GM23338 (cell line): ENCODE data around the gene PFKFB2. TPM values are rescaled to one million over a fixed set of nuclear protein-coding genes. Genes with fewer than 3 reads are reported as not detected.
A peak's percentile ranks its signal among the peaks of the same experiment; 100 is the strongest.

Source experiments
- ATAC-seq: fragments of 200-7000 bp; cut with Tn5 transposase; 3 replicates; pipeline ENCODE4 v1.9.1; 2020
- DNase-seq: peaks from one replicate; pipeline ENCODE4 v3.0.0-alpha.2; 2015; ENCODE audit warnings: low spot score
- H2AFZ ChIP-seq: fragments of 200-600 bp; sonication (generic); 2 replicates; pipeline ENCODE4 v1.8.0; 2016; ENCODE audit warnings: antibody characterized with exemption, mild to moderate bottlenecking, moderate library complexity
- H3F3A ChIP-seq: fragments of 200-600 bp; sonication (generic); replicated peaks from 2 replicates; pipeline ENCODE4 v1.8.0; 2017; ENCODE audit warnings: antibody characterized with exemption, mixed run types, low read depth
- H3K27ac ChIP-seq: fragments of 200-600 bp; sonication (generic); 2 replicates; pipeline ENCODE4 v1.6.1; 2016; ENCODE audit warnings: low read depth
- H3K27me3 ChIP-seq: fragments of 200-600 bp; sonication (generic); 2 replicates; pipeline ENCODE4 v1.8.0; 2016; ENCODE audit warnings: mild to moderate bottlenecking, mixed run types, moderate library complexity; ENCODE audit not compliant: insufficient read depth
- H3K36me3 ChIP-seq: fragments of 200-600 bp; sonication (generic); 2 replicates; pipeline ENCODE4 v1.8.0; 2016; ENCODE audit warnings: mild to moderate bottlenecking; ENCODE audit not compliant: insufficient read depth
- H3K4me1 ChIP-seq: fragments of 200-600 bp; sonication (generic); 2 replicates; pipeline ENCODE4 v1.8.0; 2016; ENCODE audit warnings: mild to moderate bottlenecking, moderate library complexity; ENCODE audit not compliant: insufficient read depth
- H3K4me2 ChIP-seq: fragments of 200-600 bp; sonication (generic); 2 replicates; pipeline ENCODE4 v1.7.1; 2017; ENCODE audit warnings: mixed run types
- H3K4me3 ChIP-seq: fragments of 200-600 bp; sonication (generic); 2 replicates; pipeline ENCODE4 v1.6.1; 2016; ENCODE audit warnings: mixed run types
- H3K79me2 ChIP-seq: fragments of 200-600 bp; sonication (generic); replicated peaks from 2 replicates; pipeline ENCODE4 v1.8.0; 2017; ENCODE audit warnings: mild to moderate bottlenecking; ENCODE audit not compliant: insufficient read depth
- H3K9me2 ChIP-seq: fragments of 200-600 bp; sonication (generic); 2 replicates; pipeline ENCODE4 v1.8.0; 2017; ENCODE audit not compliant: insufficient read depth
- H4K20me1 ChIP-seq: fragments of 200-600 bp; sonication (generic); replicated peaks from 2 replicates; pipeline ENCODE4 v1.8.0; 2017; ENCODE audit warnings: mild to moderate bottlenecking; ENCODE audit not compliant: insufficient read depth
- H3K27ac Mint-ChIP-seq: 2 replicates; pipeline ENCODE4 v1.8.0; 2020; ENCODE audit warnings: inconsistent platforms, mild to moderate bottlenecking, moderate library complexity, mixed read lengths
- H3K27me3 Mint-ChIP-seq: 3 replicates; pipeline ENCODE4 v1.8.0; 2022; ENCODE audit warnings: low read depth, mild to moderate bottlenecking, moderate library complexity, mixed read lengths, inconsistent platforms; ENCODE audit not compliant: insufficient read depth, poor library complexity
- H3K36me3 Mint-ChIP-seq: 3 replicates; pipeline ENCODE4 v1.8.0; 2021; ENCODE audit warnings: low read depth, mild to moderate bottlenecking, inconsistent platforms, moderate library complexity, mixed read lengths
- H3K4me1 Mint-ChIP-seq: 3 replicates; pipeline ENCODE4 v1.8.0; 2020; ENCODE audit warnings: mild to moderate bottlenecking, inconsistent platforms, mixed read lengths
- H3K4me3 Mint-ChIP-seq: 3 replicates; pipeline ENCODE4 v1.8.0; 2021; ENCODE audit warnings: moderate library complexity, mild to moderate bottlenecking, inconsistent platforms, mixed read lengths
- H3K9me3 Mint-ChIP-seq: 3 replicates; pipeline ENCODE4 v1.8.0; 2020; ENCODE audit warnings: moderate library complexity, mild to moderate bottlenecking, inconsistent platforms, mixed read lengths
- CREB1 ChIP-seq: fragments of 250-450 bp; sonication (Bioruptor Pico); IDR thresholded peaks from 2 replicates; pipeline ENCODE4 v1.5.0; 2020; ENCODE audit warnings: low read depth, mild to moderate bottlenecking, moderate library complexity
- EZH2 ChIP-seq: fragments of 200-600 bp; sonication (generic); IDR thresholded peaks from one replicate; pipeline ENCODE4 v1.8.0; 2017; ENCODE audit warnings: antibody characterized with exemption, mild to moderate bottlenecking, low read depth; ENCODE audit not compliant: unreplicated experiment
- EZH2phosphoT487 ChIP-seq: fragments of 200-600 bp; sonication (generic); IDR thresholded peaks from one replicate; pipeline ENCODE4 v1.8.1; 2018; ENCODE audit warnings: antibody characterized with exemption; ENCODE audit not compliant: unreplicated experiment
- JUNB ChIP-seq: IDR thresholded peaks from one replicate; pipeline ENCODE4 v1.6.1; 2016; ENCODE audit warnings: antibody characterized with exemption; ENCODE audit not compliant: unreplicated experiment
- NANOG ChIP-seq: IDR thresholded peaks from 2 replicates; pipeline ENCODE4 v1.6.1; 2016; ENCODE audit warnings: antibody characterized with exemption, borderline replicate concordance
- POLR2AphosphoS5 ChIP-seq: IDR thresholded peaks from 2 replicates; pipeline ENCODE4 v1.6.1; 2016; ENCODE audit warnings: antibody characterized with exemption, low read depth
- STAT1 ChIP-seq: IDR thresholded peaks from one replicate; pipeline ENCODE4 v1.6.1; 2016; ENCODE audit warnings: antibody characterized with exemption; ENCODE audit not compliant: unreplicated experiment
- ZNF114 ChIP-seq: fragments of 250-450 bp; sonication (Bioruptor Pico); IDR thresholded peaks from 2 replicates; pipeline ENCODE4 v1.5.0; 2020; ENCODE audit warnings: mild to moderate bottlenecking, moderate library complexity
- ZNF331 ChIP-seq: fragments of 250-450 bp; sonication (Bioruptor Pico); IDR thresholded peaks from 2 replicates; pipeline ENCODE4 v1.5.0; 2020; ENCODE audit warnings: low read depth, mild to moderate bottlenecking, moderate library complexity
- ZNF462 ChIP-seq: fragments of 250-450 bp; sonication (Bioruptor Pico); IDR thresholded peaks from 2 replicates; pipeline ENCODE4 v1.5.0; 2020; ENCODE audit warnings: mild to moderate bottlenecking, moderate library complexity
- polyA plus RNA-seq: library from polyadenylated mRNA; unstranded; fragments of >200 nt; fragmentation: Nextera tagmentation; extraction: Ambion mirVana; gene quantifications from 2 replicates; pipeline ENCODE4 v1.2.1, GENCODE V29; 2016
- total RNA-seq: library from RNA; depleted of rRNA; stranded (reverse); fragments of >200 nt; shearing (Covaris generic); gene quantifications from 2 replicates; pipeline ENCODE4 v1.2.3, GENCODE V29; 2014
- TF ChIP-seq, protein P1 (sequence below): IDR thresholded peaks from 2 replicates; pipeline ENCODE4 v1.6.1; 2016; ENCODE audit warnings: antibody characterized with exemption
- TF ChIP-seq, protein P2 (sequence below): IDR thresholded peaks from one replicate; pipeline ENCODE4 v1.6.1; 2018; ENCODE audit warnings: antibody characterized with exemption; ENCODE audit not compliant: unreplicated experiment
- TF ChIP-seq, protein P3 (sequence below), 2 experiments: fragments of 200-600 bp in 1 of 2; sonication (generic) in 1 of 2; conservative IDR thresholded peaks; 2 replicates each; pipeline versions ENCODE4 v1.5.1 to v1.6.1; 2016 to 2017; ENCODE audit warnings: antibody characterized with exemption in 2 of 2, low read depth in 2 of 2, mild to moderate bottlenecking in 2 of 2, moderate library complexity in 1 of 2

The PFKFB2 gene
- total and polyA plus RNA-seq, 2 experiments from 2014 or later: 4.9 to 14.8 TPM

DNA sequence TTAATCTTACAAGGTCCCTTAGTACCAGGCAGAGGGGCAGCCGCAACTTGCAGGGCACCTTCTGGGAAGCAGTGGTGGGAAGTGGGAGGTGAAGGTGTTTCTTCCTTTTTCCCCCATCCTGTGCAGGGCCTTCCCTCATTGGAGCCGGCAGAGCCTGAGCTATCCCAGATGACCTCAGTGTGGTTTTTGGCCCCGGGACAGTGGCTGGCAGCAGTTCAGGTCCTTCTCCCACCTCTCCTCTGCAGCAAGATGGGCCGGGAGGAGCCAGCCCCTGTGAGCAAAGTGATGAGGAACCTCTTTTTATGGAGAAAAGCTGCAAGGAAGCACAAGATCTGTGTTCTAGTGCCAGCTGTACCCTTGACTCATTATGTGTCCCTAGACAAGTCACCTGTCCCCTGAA, 6.8 kb downstream of the PFKFB2 start:
- Histone ChIP-seq H3K27me3 (no peaks in the 10 kb centered on the region), H3K4me1 (no peaks in the 10 kb centered on the region), H3K9me2 (no peaks in the 10 kb centered on the region), H3K4me2 (no peak overlapping the region), H3K79me2 (no peaks in the 10 kb centered on the region), H3K36me3 (peaks cover 10% of the 10 kb centered on the region; the same call in 1 of the 2 replicates), H3F3A (no peaks in the 10 kb centered on the region), H3K4me3 (no peak overlapping the region), H2AFZ (no peak overlapping the region), H4K20me1 (no peaks in the 10 kb centered on the region; the same call in 1 of the 2 replicates), H3K27ac (no peak overlapping the region)
- Mint-ChIP-seq H3K27ac (no peak overlapping the region), H3K36me3 (peaks cover 31% of the 10 kb centered on the region), H3K27me3 (peaks cover 2% of the 10 kb centered on the region), H3K4me1 (peaks cover 13% of the 10 kb centered on the region), H3K9me3 (no peaks in the 10 kb centered on the region), H3K4me3 (no peak overlapping the region)
- ATAC-seq (peak; percentile 44), DNase-seq (no peak)
- TF ChIP-seq ZNF331 (CRISPR knock-in tag) (no peak), CREB1 (no peak), STAT1 (no peak), NANOG (no peak), ZNF114 (CRISPR knock-in tag) (no peak), EZH2phosphoT487 (no peak), ZNF462 (CRISPR knock-in tag) (no peak), POLR2AphosphoS5 (no peak), JUNB (no peak), EZH2 (no peak)
- TF ChIP-seq, protein P1, sequence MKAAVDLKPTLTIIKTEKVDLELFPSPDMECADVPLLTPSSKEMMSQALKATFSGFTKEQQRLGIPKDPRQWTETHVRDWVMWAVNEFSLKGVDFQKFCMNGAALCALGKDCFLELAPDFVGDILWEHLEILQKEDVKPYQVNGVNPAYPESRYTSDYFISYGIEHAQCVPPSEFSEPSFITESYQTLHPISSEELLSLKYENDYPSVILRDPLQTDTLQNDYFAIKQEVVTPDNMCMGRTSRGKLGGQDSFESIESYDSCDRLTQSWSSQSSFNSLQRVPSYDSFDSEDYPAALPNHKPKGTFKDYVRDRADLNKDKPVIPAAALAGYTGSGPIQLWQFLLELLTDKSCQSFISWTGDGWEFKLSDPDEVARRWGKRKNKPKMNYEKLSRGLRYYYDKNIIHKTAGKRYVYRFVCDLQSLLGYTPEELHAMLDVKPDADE: no peak
- TF ChIP-seq, protein P2, sequence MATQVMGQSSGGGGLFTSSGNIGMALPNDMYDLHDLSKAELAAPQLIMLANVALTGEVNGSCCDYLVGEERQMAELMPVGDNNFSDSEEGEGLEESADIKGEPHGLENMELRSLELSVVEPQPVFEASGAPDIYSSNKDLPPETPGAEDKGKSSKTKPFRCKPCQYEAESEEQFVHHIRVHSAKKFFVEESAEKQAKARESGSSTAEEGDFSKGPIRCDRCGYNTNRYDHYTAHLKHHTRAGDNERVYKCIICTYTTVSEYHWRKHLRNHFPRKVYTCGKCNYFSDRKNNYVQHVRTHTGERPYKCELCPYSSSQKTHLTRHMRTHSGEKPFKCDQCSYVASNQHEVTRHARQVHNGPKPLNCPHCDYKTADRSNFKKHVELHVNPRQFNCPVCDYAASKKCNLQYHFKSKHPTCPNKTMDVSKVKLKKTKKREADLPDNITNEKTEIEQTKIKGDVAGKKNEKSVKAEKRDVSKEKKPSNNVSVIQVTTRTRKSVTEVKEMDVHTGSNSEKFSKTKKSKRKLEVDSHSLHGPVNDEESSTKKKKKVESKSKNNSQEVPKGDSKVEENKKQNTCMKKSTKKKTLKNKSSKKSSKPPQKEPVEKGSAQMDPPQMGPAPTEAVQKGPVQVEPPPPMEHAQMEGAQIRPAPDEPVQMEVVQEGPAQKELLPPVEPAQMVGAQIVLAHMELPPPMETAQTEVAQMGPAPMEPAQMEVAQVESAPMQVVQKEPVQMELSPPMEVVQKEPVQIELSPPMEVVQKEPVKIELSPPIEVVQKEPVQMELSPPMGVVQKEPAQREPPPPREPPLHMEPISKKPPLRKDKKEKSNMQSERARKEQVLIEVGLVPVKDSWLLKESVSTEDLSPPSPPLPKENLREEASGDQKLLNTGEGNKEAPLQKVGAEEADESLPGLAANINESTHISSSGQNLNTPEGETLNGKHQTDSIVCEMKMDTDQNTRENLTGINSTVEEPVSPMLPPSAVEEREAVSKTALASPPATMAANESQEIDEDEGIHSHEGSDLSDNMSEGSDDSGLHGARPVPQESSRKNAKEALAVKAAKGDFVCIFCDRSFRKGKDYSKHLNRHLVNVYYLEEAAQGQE: no peak
- TF ChIP-seq, protein P3, sequence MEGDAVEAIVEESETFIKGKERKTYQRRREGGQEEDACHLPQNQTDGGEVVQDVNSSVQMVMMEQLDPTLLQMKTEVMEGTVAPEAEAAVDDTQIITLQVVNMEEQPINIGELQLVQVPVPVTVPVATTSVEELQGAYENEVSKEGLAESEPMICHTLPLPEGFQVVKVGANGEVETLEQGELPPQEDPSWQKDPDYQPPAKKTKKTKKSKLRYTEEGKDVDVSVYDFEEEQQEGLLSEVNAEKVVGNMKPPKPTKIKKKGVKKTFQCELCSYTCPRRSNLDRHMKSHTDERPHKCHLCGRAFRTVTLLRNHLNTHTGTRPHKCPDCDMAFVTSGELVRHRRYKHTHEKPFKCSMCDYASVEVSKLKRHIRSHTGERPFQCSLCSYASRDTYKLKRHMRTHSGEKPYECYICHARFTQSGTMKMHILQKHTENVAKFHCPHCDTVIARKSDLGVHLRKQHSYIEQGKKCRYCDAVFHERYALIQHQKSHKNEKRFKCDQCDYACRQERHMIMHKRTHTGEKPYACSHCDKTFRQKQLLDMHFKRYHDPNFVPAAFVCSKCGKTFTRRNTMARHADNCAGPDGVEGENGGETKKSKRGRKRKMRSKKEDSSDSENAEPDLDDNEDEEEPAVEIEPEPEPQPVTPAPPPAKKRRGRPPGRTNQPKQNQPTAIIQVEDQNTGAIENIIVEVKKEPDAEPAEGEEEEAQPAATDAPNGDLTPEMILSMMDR (conservative IDR thresholded peaks at IDR 0.05; ENCODE audit: low read depth in 2 of 2): no peak
